Transverse colon (tissue), 4 donors: ENCODE measurements around the gene DISP3. TPM values are rescaled to one million over a fixed set of nuclear protein-coding genes. Genes with fewer than 3 reads are reported as not detected.

Source experiments
- DNase-seq: peaks from one replicate; pipeline ENCODE4 v3.0.0-alpha.2; 2019
- H3K27ac ChIP-seq, 4 donors: fragments of 200-600 bp; sonication (generic); 2 replicates each; pipeline ENCODE4 v1.5.1; 2016 to 2018; ENCODE audit warnings: inconsistent platforms in 4 of 4
- H3K27me3 ChIP-seq: fragments of 200-600 bp; sonication (generic); 2 replicates; pipeline ENCODE4 v1.5.1; 2017; ENCODE audit warnings: inconsistent platforms
- H3K36me3 ChIP-seq, 4 donors: fragments of 200-600 bp; sonication (generic); 2 replicates each; pipeline ENCODE4 v1.5.1; 2017 to 2019; ENCODE audit warnings: inconsistent platforms in 4 of 4
- H3K4me1 ChIP-seq, 4 donors: fragments of 200-600 bp; sonication (generic); 2 replicates each; pipeline ENCODE4 v1.5.1; 2017 to 2020; ENCODE audit warnings: inconsistent platforms in 4 of 4
- H3K4me3 ChIP-seq, 4 donors: fragments of 200-600 bp; sonication (generic); 1 replicate in 1 of 4; 2 replicates in 3 of 4; pipeline versions ENCODE4 v1.5.1 to v1.6.1; 2017 to 2019; ENCODE audit warnings: inconsistent platforms in 4 of 4
- H3K9me3 ChIP-seq, 2 donors: fragments of 200-600 bp; sonication (generic); 2 replicates each; pipeline ENCODE4 v1.5.1; 2017 to 2019; ENCODE audit warnings: inconsistent platforms in 2 of 2
- EP300 ChIP-seq: sonication (generic); formaldehyde crosslinking; IDR thresholded peaks from one replicate; pipeline ENCODE4 v1.6.1; 2017; ENCODE audit warnings: antibody characterized with exemption, low read depth
- POLR2A ChIP-seq: fragments of 450-650 bp; IDR thresholded peaks from one replicate; pipeline ENCODE4 v1.6.1; 2016; ENCODE audit warnings: antibody characterized with exemption, mild to moderate bottlenecking, moderate library complexity
- POLR2AphosphoS5 ChIP-seq, 3 donors: sonication (generic); formaldehyde crosslinking; IDR thresholded peaks; one replicate each; pipeline ENCODE4 v1.6.1; 2016; ENCODE audit warnings: antibody characterized with exemption in 3 of 3
- WGBS, 2 donors: methylation state at CpG; one replicate each; pipeline ENCODE4 v1.1.5; 2018; ENCODE audit warnings: low coverage in 1 of 2; 5-methylcytosine and 5-hydroxymethylcytosine counted together
- in situ Hi-C, 4 donors: fragments of 200-750 bp; cut with MboI; loops; one replicate each; pipeline versions ENCODE4 v1.15.0 to v1.15.1; 2017; ENCODE audit warnings: low sequenced_read_pairs in 3 of 4, low pct_ligation_motif_present in 1 of 4, low pct_unique_long_range_greater_than_20kb in 1 of 4
- intact Hi-C: fragments of 100-400 bp; cut with DNase I; formaldehyde crosslinking; loops from one replicate; pipeline ENCODE4 v1.15.1; 2023; ENCODE audit warnings: low total_unique reads
- total RNA-seq, 4 donors: library from RNA; depleted of rRNA; stranded (reverse); fragments of >200 nt; gene quantifications; one replicate each; pipeline ENCODE4 v1.1.0, GENCODE V29; 2016
- TF ChIP-seq, protein P1 (sequence below), 5 experiments: fragments of 200-600 bp in 3 of 5; fragments of 450-650 bp in 2 of 5; sonication (generic) in 3 of 5; IDR thresholded peaks; 1 replicate in 2 of 5; 2 replicates in 3 of 5; pipeline ENCODE4 v1.5.1; 2016 to 2017; ENCODE audit warnings: antibody characterized with exemption in 5 of 5, inconsistent platforms in 3 of 5, mild to moderate bottlenecking in 2 of 5, moderate library complexity in 1 of 5

DISP3 gene
- total RNA-seq, 4 donors from 2014 or later, result under 0.01 to 2.6 (median 0.16) TPM; not detected in 1

DNA sequence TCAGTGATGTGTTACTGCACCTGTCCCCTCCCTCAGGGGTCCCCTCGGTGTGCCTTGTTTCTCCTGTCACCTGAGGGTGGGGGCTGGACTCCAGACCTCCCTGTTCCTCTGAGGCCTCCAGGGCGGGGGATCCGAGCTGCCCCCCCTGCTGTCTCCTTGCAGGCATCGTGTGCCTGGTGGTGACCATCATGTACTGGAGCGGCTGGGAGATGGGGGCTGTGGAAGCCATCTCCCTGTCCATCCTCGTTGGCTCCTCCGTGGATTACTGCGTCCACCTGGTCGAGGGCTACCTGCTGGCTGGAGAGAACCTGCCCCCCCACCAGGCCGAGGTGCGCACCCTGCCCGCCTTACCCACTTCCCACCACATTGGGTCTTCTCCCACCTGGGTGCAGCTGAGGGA, 56.4 kb downstream of the DISP3 start:
- TF ChIP-seq, protein P1, sequence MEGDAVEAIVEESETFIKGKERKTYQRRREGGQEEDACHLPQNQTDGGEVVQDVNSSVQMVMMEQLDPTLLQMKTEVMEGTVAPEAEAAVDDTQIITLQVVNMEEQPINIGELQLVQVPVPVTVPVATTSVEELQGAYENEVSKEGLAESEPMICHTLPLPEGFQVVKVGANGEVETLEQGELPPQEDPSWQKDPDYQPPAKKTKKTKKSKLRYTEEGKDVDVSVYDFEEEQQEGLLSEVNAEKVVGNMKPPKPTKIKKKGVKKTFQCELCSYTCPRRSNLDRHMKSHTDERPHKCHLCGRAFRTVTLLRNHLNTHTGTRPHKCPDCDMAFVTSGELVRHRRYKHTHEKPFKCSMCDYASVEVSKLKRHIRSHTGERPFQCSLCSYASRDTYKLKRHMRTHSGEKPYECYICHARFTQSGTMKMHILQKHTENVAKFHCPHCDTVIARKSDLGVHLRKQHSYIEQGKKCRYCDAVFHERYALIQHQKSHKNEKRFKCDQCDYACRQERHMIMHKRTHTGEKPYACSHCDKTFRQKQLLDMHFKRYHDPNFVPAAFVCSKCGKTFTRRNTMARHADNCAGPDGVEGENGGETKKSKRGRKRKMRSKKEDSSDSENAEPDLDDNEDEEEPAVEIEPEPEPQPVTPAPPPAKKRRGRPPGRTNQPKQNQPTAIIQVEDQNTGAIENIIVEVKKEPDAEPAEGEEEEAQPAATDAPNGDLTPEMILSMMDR (IDR thresholded peaks at IDR 0.05), result no peak
- no peak for TF ChIP-seq EP300
- TF ChIP-seq POLR2AphosphoS5 (IDR thresholded peaks at IDR 0.05), result no peak
- TF ChIP-seq POLR2A, result no peak
- no peaks in the 10 kb centered on the region for H3K36me3 ChIP-seq
- H3K27me3 ChIP-seq, result no peaks in the 10 kb centered on the region
- in situ Hi-C loops, result no loop called here
- WGBS, 2 donors, result 90% methylated on average over 12 of the region's 12 CpGs; no CpG with 5 or more reads in 1 of the 2 donors
- no peak overlapping the region for H3K4me3 ChIP-seq
- no peak overlapping the region for H3K27ac ChIP-seq
- no peaks in the 10 kb centered on the region for H3K9me3 ChIP-seq
- H3K4me1 ChIP-seq, result no peaks in the 10 kb centered on the region
- intact Hi-C loops, result no loop called here
- DNase-seq, result no peak

- DNase-seq, result no peak
- TF ChIP-seq, protein P1 (IDR thresholded peaks at IDR 0.05), result no peak
- TF ChIP-seq POLR2A (no peak), POLR2AphosphoS5 (IDR thresholded peaks at IDR 0.05) (no peak), EP300 (no peak)
- Histone ChIP-seq H3K36me3 (no peaks in the 10 kb centered on the region), H3K27ac (no peak overlapping the region), H3K4me3 (no peak overlapping the region), H3K27me3 (no peaks in the 10 kb centered on the region), H3K9me3 (no peaks in the 10 kb centered on the region), H3K4me1 (no peaks in the 10 kb centered on the region)
- intact Hi-C loops (no loop called here), in situ Hi-C loops (no loop called here)
- 91 to 100% methylated on average over 2 to 30 of the region's 33 CpGs for WGBS, 2 donors
These were observed 57.0 kb downstream of the DISP3 start for GRCh38 chr1:11535761-11536572.

GRCh38 chr1:11536573-11537379, 57.8 kb downstream of the DISP3 start:
- no peaks in the 10 kb centered on the region for H3K4me1 ChIP-seq
- no peaks in the 10 kb centered on the region for H3K9me3 ChIP-seq
- no peaks in the 10 kb centered on the region for H3K27me3 ChIP-seq
- in situ Hi-C loops (no loop called here), intact Hi-C loops (no loop called here)
- H3K4me3 ChIP-seq, result no peak overlapping the region
- TF ChIP-seq EP300 (no peak), POLR2A (no peak), POLR2AphosphoS5 (IDR thresholded peaks at IDR 0.05) (no peak)
- TF ChIP-seq, protein P1 (IDR thresholded peaks at IDR 0.05), result no peak
- DNase-seq, result no peak
- no peaks in the 10 kb centered on the region for H3K36me3 ChIP-seq
- 79% methylated on average over 26 of the region's 26 CpGs; no CpG with 5 or more reads in 1 of the 2 donors for WGBS, 2 donors
- no peak overlapping the region for H3K27ac ChIP-seq

DNA sequence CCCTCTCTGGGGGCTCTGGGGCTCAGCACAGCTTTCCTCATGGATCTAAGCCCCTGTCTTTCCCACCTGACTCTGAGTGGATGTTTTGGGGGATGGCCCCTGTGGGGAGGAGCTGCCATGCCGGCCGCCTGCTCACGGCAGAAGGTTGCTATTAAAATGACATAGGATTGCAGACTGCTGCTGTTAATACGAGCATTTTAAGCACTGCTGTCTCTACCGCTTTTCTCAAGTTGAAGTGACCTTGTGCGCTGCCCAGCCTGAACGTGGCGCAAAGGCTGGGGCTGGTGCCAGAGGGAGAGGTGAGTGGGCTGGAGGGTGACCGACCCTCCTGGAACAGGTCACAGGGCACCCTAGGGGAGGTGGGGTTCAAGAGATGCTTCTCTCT, 58.4 kb downstream of the DISP3 start:
- in situ Hi-C loops (no loop called here), intact Hi-C loops (no loop called here)
- no peak for DNase-seq
- WGBS, 2 donors, result 85% methylated on average over 9 of the region's 9 CpGs; no CpG with 5 or more reads in 1 of the 2 donors
- no peak for TF ChIP-seq EP300
- TF ChIP-seq, protein P1 (IDR thresholded peaks at IDR 0.05), result no peak
- no peak for TF ChIP-seq POLR2A
- no peak for TF ChIP-seq POLR2AphosphoS5 (IDR thresholded peaks at IDR 0.05)
- Histone ChIP-seq H3K4me1 (no peaks in the 10 kb centered on the region), H3K4me3 (no peak overlapping the region), H3K36me3 (no peaks in the 10 kb centered on the region), H3K9me3 (no peaks in the 10 kb centered on the region), H3K27ac (no peak overlapping the region), H3K27me3 (no peaks in the 10 kb centered on the region)
